ENCODE data around the gene CLN5. TPM values are rescaled to one million over a fixed set of nuclear protein-coding genes. Genes with fewer than 3 reads are reported as not detected.

Gene CLN5
- total and polyA plus RNA-seq, 2 experiments from 2014 or later = 6.5 to 9.5 TPM

GRCh38 chr13:76967031-76967430 is 24.9 kb upstream of the CLN5 start:
- Mint-ChIP-seq H3K4me1 (no peaks in the 10 kb centered on the region), H3K4me3 (no peak overlapping the region), H3K27ac (no peak overlapping the region)

More at GRCh38 chr13:76967031-76967430, 24.9 kb upstream of the CLN5 start:
- Histone ChIP-seq H3K4me2 (no peak overlapping the region), H3F3A (replicated peaks; ENCODE audit: low read depth) (no peaks in the 10 kb centered on the region), H3K79me2 (replicated peaks; ENCODE audit: insufficient read depth) (no peaks in the 10 kb centered on the region), H3K27me3 (ENCODE audit: insufficient read depth) (no peaks in the 10 kb centered on the region), H3K9me2 (ENCODE audit: insufficient read depth) (no peaks in the 10 kb centered on the region), H3K4me3 (no peak overlapping the region), H4K20me1 (replicated peaks; ENCODE audit: insufficient read depth) (no peaks in the 10 kb centered on the region), H3K27ac (ENCODE audit: low read depth) (no peak overlapping the region), H3K4me1 (ENCODE audit: insufficient read depth) (no peaks in the 10 kb centered on the region), H2AFZ (no peak overlapping the region), H3K36me3 (ENCODE audit: insufficient read depth) (no peaks in the 10 kb centered on the region)
- ATAC-seq (no peak), DNase-seq (ENCODE audit: low spot score) (no peak)
- no peaks in the 10 kb centered on the region for H3K36me3 Mint-ChIP-seq (ENCODE audit: low read depth)
- H3K9me3 Mint-ChIP-seq = no peaks in the 10 kb centered on the region
- H3K27me3 Mint-ChIP-seq (ENCODE audit: insufficient read depth, low read depth, poor library complexity) = peaks cover 2% of the 10 kb centered on the region
- TF ChIP-seq REST (IDR thresholded peaks at IDR 0.05; ENCODE audit: unreplicated experiment) (no peak), JUNB (IDR thresholded peaks at IDR 0.05; ENCODE audit: unreplicated experiment) (no peak), ZNF114 (CRISPR knock-in tag; IDR thresholded peaks at IDR 0.05) (no peak), POLR2AphosphoS5 (IDR thresholded peaks at IDR 0.05; ENCODE audit: low read depth) (no peak), NANOG (IDR thresholded peaks at IDR 0.05; ENCODE audit: borderline replicate concordance) (no peak), ZNF462 (CRISPR knock-in tag; IDR thresholded peaks at IDR 0.05) (no peak), ETS1 (IDR thresholded peaks at IDR 0.05) (no peak), EZH2 (IDR thresholded peaks at IDR 0.05; ENCODE audit: low read depth, unreplicated experiment) (no peak), STAT1 (IDR thresholded peaks at IDR 0.05; ENCODE audit: unreplicated experiment) (no peak), CTCF (conservative IDR thresholded peaks at IDR 0.05; ENCODE audit: low read depth in 2 of 2) (no peak), ZNF331 (CRISPR knock-in tag; IDR thresholded peaks at IDR 0.05; ENCODE audit: low read depth) (no peak), EZH2phosphoT487 (IDR thresholded peaks at IDR 0.05; ENCODE audit: unreplicated experiment) (no peak), CREB1 (CRISPR knock-in tag; IDR thresholded peaks at IDR 0.05; ENCODE audit: low read depth) (no peak)

Data from GM23338 (cell line).